Measurements from ENCODE around the gene ERMN. TPM values are rescaled to one million over a fixed set of nuclear protein-coding genes. Genes with fewer than 3 reads are reported as not detected.

The ERMN gene
- total RNA-seq, 1 donor from 2014 or later = 0.14 TPM

DNA sequence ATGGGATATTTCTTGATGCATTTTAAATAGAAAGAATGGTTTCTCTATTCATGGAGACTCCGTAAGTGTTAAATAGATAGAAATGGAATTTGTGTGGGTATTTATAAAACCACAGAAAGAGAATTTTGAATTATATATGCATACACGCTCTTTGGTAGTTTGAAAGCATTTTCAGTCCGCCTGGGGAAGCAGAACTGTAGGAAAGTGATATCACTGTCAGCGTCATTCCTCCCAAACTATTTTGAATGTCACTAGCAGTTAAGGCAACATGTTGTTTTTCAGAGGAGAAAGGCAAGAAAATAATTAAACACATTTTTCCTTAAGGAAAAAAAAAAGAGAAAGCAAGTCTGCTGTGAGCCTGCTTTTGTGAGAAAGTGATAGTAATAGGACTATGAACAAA is 8.7 kb upstream of the ERMN start:
- no peak overlapping the region for H3K4me3 ChIP-seq (ENCODE audit: insufficient read depth, low read depth, low read length)

DNA sequence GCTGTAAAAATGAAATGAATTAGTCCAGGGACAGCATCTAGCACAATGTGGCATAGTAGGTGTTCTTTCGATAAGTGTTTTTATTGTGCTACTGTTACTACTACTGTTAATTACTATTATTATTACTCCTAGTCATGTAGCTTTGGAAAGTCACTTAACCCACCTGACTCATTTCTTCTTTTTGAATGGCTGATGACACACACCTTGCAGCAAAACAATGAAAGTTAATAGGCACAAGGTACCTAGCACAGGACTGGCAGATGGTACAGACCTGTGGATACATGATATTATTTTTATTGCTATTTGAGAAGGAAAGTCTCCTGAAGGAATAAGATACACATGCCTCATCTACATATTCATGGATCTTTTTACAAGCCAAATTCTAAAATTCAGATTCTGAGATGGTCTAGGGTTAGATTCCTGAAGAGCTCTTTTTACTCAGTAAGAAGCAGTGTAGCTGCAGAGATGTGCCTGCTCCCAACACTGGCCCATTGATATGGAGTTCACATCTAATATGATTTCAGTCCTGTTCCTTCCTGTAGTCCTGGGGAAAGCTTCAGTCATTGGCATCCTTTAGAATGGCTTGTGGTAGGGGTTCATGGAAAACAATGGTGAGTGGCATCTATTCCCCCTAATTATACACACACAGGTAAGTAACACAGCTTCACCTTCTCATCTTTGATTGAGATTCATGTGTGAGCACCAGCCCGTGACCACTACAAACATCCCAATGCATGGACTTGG is 7.9 kb upstream of the ERMN start:
- Histone ChIP-seq H3K27ac (ENCODE audit: low read depth, low read length) (no peak overlapping the region), H3K9me3 (ENCODE audit: insufficient read depth, low read depth, low read length) (no peaks in the 10 kb centered on the region), H2AFZ (ENCODE audit: low read depth, low read length) (no peak overlapping the region), H3K4me3 (ENCODE audit: insufficient read depth, low read depth, low read length) (no peak overlapping the region), H3K4me1 (ENCODE audit: insufficient read depth, low read length) (no peaks in the 10 kb centered on the region), H3K9ac (ENCODE audit: low read length) (no peak overlapping the region), H4K20me1 (ENCODE audit: insufficient read depth, low read length) (no peaks in the 10 kb centered on the region), H3K27me3 (ENCODE audit: insufficient read depth, low read length) (no peaks in the 10 kb centered on the region), H3K36me3 (ENCODE audit: insufficient read depth, low read length) (no peaks in the 10 kb centered on the region), H3K79me2 (ENCODE audit: insufficient read depth, low read length) (no peaks in the 10 kb centered on the region), H3K4me2 (ENCODE audit: low read length) (no peak overlapping the region)
- TF ChIP-seq, protein P1, sequence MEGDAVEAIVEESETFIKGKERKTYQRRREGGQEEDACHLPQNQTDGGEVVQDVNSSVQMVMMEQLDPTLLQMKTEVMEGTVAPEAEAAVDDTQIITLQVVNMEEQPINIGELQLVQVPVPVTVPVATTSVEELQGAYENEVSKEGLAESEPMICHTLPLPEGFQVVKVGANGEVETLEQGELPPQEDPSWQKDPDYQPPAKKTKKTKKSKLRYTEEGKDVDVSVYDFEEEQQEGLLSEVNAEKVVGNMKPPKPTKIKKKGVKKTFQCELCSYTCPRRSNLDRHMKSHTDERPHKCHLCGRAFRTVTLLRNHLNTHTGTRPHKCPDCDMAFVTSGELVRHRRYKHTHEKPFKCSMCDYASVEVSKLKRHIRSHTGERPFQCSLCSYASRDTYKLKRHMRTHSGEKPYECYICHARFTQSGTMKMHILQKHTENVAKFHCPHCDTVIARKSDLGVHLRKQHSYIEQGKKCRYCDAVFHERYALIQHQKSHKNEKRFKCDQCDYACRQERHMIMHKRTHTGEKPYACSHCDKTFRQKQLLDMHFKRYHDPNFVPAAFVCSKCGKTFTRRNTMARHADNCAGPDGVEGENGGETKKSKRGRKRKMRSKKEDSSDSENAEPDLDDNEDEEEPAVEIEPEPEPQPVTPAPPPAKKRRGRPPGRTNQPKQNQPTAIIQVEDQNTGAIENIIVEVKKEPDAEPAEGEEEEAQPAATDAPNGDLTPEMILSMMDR (IDR thresholded peaks at IDR 0.05; ENCODE audit: insufficient read depth, low read depth, low read length) = no peak
- no peak for TF ChIP-seq EZH2 (IDR thresholded peaks at IDR 0.05; ENCODE audit: insufficient read depth, low read length)
- no peak overlapping the region for H3K4me3 Mint-ChIP-seq (ENCODE audit: unreplicated experiment)
- DNase-seq (ENCODE audit: low read depth) (no peak), FAIRE-seq (no peak)
- no peak overlapping the region for H3K27ac Mint-ChIP-seq (ENCODE audit: unreplicated experiment)
- H3K36me3 Mint-ChIP-seq (ENCODE audit: low read depth, unreplicated experiment) = no peaks in the 10 kb centered on the region
- H3K4me1 Mint-ChIP-seq (ENCODE audit: low read depth, unreplicated experiment) = no peaks in the 10 kb centered on the region
- H3K9me3 Mint-ChIP-seq (ENCODE audit: unreplicated experiment) = no peaks in the 10 kb centered on the region
- no peaks in the 10 kb centered on the region for H3K27me3 Mint-ChIP-seq (ENCODE audit: low read depth, unreplicated experiment)

More for the DNA sequence above, 8.7 kb upstream of the ERMN start:
- Histone ChIP-seq H3K27ac (ENCODE audit: low read depth, low read length) (no peak overlapping the region), H3K36me3 (ENCODE audit: insufficient read depth, low read length) (no peaks in the 10 kb centered on the region), H3K27me3 (ENCODE audit: insufficient read depth, low read length) (no peaks in the 10 kb centered on the region), H2AFZ (ENCODE audit: low read depth, low read length) (no peak overlapping the region), H3K9me3 (ENCODE audit: insufficient read depth, low read depth, low read length) (no peaks in the 10 kb centered on the region), H3K4me2 (ENCODE audit: low read length) (no peak overlapping the region), H4K20me1 (ENCODE audit: insufficient read depth, low read length) (no peaks in the 10 kb centered on the region), H3K9ac (ENCODE audit: low read length) (no peak overlapping the region), H3K4me1 (ENCODE audit: insufficient read depth, low read length) (no peaks in the 10 kb centered on the region), H3K79me2 (ENCODE audit: insufficient read depth, low read length) (no peaks in the 10 kb centered on the region)
- H3K36me3 Mint-ChIP-seq (ENCODE audit: low read depth, unreplicated experiment) = no peaks in the 10 kb centered on the region
- DNase-seq (ENCODE audit: low read depth) = no peak
- no peak overlapping the region for H3K4me3 Mint-ChIP-seq (ENCODE audit: unreplicated experiment)
- no peaks in the 10 kb centered on the region for H3K4me1 Mint-ChIP-seq (ENCODE audit: low read depth, unreplicated experiment)
- H3K9me3 Mint-ChIP-seq (ENCODE audit: unreplicated experiment) = no peaks in the 10 kb centered on the region
- H3K27ac Mint-ChIP-seq (ENCODE audit: unreplicated experiment) = no peak overlapping the region
- H3K27me3 Mint-ChIP-seq (ENCODE audit: low read depth, unreplicated experiment) = no peaks in the 10 kb centered on the region
- TF ChIP-seq, protein P1 (IDR thresholded peaks at IDR 0.05; ENCODE audit: insufficient read depth, low read depth, low read length) = no peak
- TF ChIP-seq EZH2 (IDR thresholded peaks at IDR 0.05; ENCODE audit: insufficient read depth, low read length) = no peak
- no peak for FAIRE-seq

DNA sequence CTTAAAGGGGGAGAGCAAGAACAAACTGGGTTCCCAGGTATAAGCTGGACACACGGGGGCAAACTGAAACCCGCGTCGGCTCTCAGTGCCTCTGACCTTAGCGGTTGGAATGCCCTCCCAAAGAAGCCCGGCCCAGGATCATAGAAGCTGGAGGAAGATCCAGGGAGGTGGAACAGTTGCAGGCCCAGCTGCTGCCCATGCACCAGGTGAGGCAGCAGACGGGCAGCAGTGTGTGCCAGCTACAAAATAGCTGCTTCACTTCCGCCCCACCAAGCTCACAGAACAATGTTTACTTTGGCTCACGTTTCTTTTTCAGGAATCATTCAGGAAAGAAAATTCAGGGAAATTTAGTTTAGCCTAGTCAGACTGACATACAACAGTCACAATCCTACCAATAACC is 3.9 kb upstream of the ERMN start:
- FAIRE-seq (no peak), DNase-seq (ENCODE audit: low read depth) (no peak)
- Histone ChIP-seq H3K4me1 (ENCODE audit: insufficient read depth, low read length) (no peaks in the 10 kb centered on the region), H3K79me2 (ENCODE audit: insufficient read depth, low read length) (no peaks in the 10 kb centered on the region), H3K9ac (ENCODE audit: low read length) (no peak overlapping the region), H4K20me1 (ENCODE audit: insufficient read depth, low read length) (no peaks in the 10 kb centered on the region), H3K4me2 (ENCODE audit: low read length) (no peak overlapping the region), H3K4me3 (ENCODE audit: insufficient read depth, low read depth, low read length) (no peak overlapping the region), H3K9me3 (ENCODE audit: insufficient read depth, low read depth, low read length) (no peaks in the 10 kb centered on the region), H2AFZ (ENCODE audit: low read depth, low read length) (no peak overlapping the region), H3K27me3 (ENCODE audit: insufficient read depth, low read length) (no peaks in the 10 kb centered on the region), H3K36me3 (ENCODE audit: insufficient read depth, low read length) (no peaks in the 10 kb centered on the region), H3K27ac (ENCODE audit: low read depth, low read length) (no peak overlapping the region)
- H3K27ac Mint-ChIP-seq (ENCODE audit: unreplicated experiment) = no peak overlapping the region
- TF ChIP-seq, protein P1 (IDR thresholded peaks at IDR 0.05; ENCODE audit: insufficient read depth, low read depth, low read length) = no peak
- no peak for TF ChIP-seq EZH2 (IDR thresholded peaks at IDR 0.05; ENCODE audit: insufficient read depth, low read length)
- no peak overlapping the region for H3K4me3 Mint-ChIP-seq (ENCODE audit: unreplicated experiment)
- no peaks in the 10 kb centered on the region for H3K4me1 Mint-ChIP-seq (ENCODE audit: low read depth, unreplicated experiment)
- no peaks in the 10 kb centered on the region for H3K27me3 Mint-ChIP-seq (ENCODE audit: low read depth, unreplicated experiment)
- H3K36me3 Mint-ChIP-seq (ENCODE audit: low read depth, unreplicated experiment) = no peaks in the 10 kb centered on the region
- no peaks in the 10 kb centered on the region for H3K9me3 Mint-ChIP-seq (ENCODE audit: unreplicated experiment)

Measured in astrocyte (in vitro differentiated cells and primary cell).